Glutamatergic neuron (in vitro differentiated cells): ENCODE measurements around the gene C1R. TPM values are rescaled to one million over a fixed set of nuclear protein-coding genes. Genes with fewer than 3 reads are reported as not detected.
A peak's percentile ranks its signal among the peaks of the same experiment; 100 is the strongest.

Experiments used
- DNase-seq: peaks from one replicate; pipeline ENCODE4 v3.0.0; 2022
- H3K27ac Mint-ChIP-seq: one replicate; pipeline ENCODE4 v1.8.0; 2020; ENCODE audit warnings: mild to moderate bottlenecking, mixed read lengths, inconsistent platforms; ENCODE audit not compliant: unreplicated experiment
- H3K27me3 Mint-ChIP-seq: one replicate; pipeline ENCODE4 v1.8.0; 2020; ENCODE audit warnings: mild to moderate bottlenecking, moderate library complexity, mixed read lengths, inconsistent platforms; ENCODE audit not compliant: unreplicated experiment
- H3K36me3 Mint-ChIP-seq: one replicate; pipeline ENCODE4 v1.8.0; 2020; ENCODE audit warnings: mild to moderate bottlenecking, mixed read lengths, inconsistent platforms; ENCODE audit not compliant: unreplicated experiment
- H3K4me1 Mint-ChIP-seq: one replicate; pipeline ENCODE4 v1.8.0; 2020; ENCODE audit warnings: mild to moderate bottlenecking, low read depth, mixed read lengths, inconsistent platforms; ENCODE audit not compliant: unreplicated experiment
- H3K4me3 Mint-ChIP-seq: one replicate; pipeline ENCODE4 v1.8.0; 2020; ENCODE audit warnings: mild to moderate bottlenecking, mixed read lengths, inconsistent platforms; ENCODE audit not compliant: unreplicated experiment
- H3K9me3 Mint-ChIP-seq: one replicate; pipeline ENCODE4 v1.8.0; 2020; ENCODE audit warnings: mild to moderate bottlenecking, moderate library complexity, mixed read lengths, inconsistent platforms; ENCODE audit not compliant: unreplicated experiment
- total RNA-seq: library from RNA; stranded (reverse); fragmentation: NEBNext Ultra II Directional; extraction: Animal tissue kit (Norgen Biotek cat#: 25700); gene quantifications from one replicate; pipeline ENCODE4 v1.2.1, GENCODE V29; 2021; ENCODE audit not compliant: unreplicated experiment
- TF ChIP-seq, protein P1 (sequence below): fragments of 200-600 bp; sonication (generic); IDR thresholded peaks from one replicate; pipeline ENCODE4 v1.5.0; 2021; ENCODE audit not compliant: partially characterized antibody, unreplicated experiment

Gene C1R
- total RNA-seq, 1 donor from 2014 or later: 1.0 TPM

DNA sequence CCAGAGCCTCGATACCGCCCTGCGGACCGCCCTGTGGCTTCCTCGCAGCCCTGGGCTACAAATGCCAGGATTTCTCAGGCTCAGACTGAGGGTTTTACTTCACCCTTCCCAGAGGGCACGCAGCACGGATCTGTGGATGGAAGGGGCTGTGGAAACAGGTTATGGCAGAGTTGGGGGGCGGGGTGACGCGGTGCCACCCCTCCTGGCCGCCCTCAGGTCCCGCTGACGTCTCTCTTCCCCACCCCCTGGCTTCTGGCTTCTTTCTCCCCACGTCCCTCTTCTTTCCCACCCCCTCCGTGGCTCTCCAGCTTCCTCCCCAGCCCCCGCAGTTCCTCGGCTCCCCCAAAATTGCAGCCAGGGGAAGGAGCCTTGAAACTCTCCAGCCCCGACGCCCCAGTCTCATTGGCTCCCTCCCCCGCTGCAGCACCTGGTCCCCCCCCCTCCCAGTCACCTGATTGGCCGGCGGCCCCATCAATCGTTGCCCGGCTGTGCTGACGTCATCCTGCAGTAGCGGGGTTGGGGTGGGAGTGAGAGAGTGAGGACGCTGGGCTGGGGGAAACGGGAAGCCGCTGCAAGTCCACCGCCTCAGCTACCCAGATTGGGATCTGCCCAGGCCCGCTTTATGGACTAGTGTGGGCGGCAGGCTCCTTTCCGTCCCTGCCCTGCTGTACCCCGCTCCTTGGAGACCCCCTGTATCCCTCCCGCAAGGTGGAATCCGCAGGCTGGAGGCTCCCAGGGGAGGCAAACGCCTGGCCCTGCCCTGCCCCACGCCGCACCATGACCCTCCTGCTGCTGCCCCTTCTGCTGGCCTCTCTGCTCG is 37.8 kb upstream of the C1R start, which contains the start of gene CLSTN3:
Gene CLSTN3 (plus strand): TSS at position 500 of the 820 bp plus-strand sequence. CDS start 278 bp downstream, at position 778.
- peak within 1 kb of the TSS; percentile 95 for H3K4me3 Mint-ChIP-seq
- H3K36me3 Mint-ChIP-seq: peaks cover 13% of the 10 kb centered on the region
- peaks cover 25% of the 10 kb centered on the region for H3K27me3 Mint-ChIP-seq
- H3K4me1 Mint-ChIP-seq: peaks cover 10% of the 10 kb centered on the region
- TF ChIP-seq, protein P1, sequence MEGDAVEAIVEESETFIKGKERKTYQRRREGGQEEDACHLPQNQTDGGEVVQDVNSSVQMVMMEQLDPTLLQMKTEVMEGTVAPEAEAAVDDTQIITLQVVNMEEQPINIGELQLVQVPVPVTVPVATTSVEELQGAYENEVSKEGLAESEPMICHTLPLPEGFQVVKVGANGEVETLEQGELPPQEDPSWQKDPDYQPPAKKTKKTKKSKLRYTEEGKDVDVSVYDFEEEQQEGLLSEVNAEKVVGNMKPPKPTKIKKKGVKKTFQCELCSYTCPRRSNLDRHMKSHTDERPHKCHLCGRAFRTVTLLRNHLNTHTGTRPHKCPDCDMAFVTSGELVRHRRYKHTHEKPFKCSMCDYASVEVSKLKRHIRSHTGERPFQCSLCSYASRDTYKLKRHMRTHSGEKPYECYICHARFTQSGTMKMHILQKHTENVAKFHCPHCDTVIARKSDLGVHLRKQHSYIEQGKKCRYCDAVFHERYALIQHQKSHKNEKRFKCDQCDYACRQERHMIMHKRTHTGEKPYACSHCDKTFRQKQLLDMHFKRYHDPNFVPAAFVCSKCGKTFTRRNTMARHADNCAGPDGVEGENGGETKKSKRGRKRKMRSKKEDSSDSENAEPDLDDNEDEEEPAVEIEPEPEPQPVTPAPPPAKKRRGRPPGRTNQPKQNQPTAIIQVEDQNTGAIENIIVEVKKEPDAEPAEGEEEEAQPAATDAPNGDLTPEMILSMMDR: no peak
- H3K9me3 Mint-ChIP-seq: peaks cover 17% of the 10 kb centered on the region
- DNase-seq: peak; percentile 90
- peak within 1 kb of the TSS; percentile 93 for H3K27ac Mint-ChIP-seq

DNA sequence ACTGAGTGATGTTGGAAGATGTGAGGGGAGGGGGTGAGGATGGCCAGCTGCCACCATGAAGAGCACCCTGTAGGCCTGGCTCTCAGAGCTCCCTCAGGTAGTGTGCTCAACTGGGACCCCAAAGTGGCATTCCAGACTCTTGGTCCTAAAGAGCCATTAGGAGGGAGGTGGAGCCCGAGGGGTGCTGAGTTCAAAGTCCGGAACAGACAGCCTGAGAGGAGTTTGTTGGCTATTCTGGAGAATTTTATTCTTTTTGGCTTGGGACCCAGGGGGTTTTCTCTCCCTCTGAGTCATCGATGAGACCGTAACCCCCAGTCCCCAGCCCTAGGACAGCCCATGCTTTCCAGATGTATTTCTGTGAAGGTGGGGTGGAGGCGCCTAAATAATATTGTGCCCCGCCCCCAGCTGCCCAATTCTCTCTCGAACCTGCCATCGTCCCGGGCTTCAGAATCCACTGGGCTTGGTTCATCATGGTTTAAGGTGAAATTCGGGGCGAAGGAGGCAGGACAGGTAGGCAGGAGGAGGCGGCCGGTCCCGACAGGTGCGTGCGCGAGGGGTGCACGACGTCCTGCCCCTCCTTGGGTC is 37.1 kb upstream of the C1R start:
- Mint-ChIP-seq H3K27me3 (peaks cover 20% of the 10 kb centered on the region), H3K27ac (no peak overlapping the region), H3K36me3 (peaks cover 6% of the 10 kb centered on the region), H3K9me3 (peaks cover 13% of the 10 kb centered on the region), H3K4me1 (peaks cover 10% of the 10 kb centered on the region), H3K4me3 (peak overlapping the region; percentile 95)
- TF ChIP-seq, protein P1: no peak
- no peak for DNase-seq

DNA sequence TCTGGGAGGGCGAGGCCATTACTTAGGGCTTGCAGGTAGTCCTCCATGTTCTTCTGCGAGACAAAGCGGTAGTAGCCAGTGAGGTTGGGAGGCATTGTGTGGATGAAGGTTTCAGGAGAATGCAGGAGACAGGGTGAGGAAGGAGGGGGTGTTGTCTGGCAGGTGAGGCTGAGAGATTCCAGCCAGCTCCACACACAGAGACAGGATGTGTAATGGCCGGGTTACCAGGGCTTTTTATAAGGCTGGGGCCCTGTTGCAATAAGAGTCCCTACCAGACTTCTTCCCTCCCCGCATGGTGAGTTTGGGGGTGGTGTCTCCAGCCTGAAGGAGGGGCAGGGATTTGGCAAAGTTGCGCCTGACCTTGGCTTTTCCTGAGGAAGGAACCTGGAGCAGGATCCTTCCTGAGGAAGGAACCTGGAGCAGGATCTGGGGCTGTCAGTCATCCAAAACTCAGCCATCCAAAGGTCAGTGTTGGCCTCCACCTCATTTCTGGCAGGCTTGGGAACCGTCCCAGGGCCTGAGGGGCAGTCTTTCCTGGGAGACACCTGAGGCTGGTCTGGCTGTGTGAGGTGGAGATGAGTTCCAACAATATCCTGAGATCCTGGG is 36.5 kb upstream of the C1R start, which contains the start of gene RBP5:
Gene RBP5 (minus strand): TSS at position 209 of the 606 bp plus-strand sequence. CDS start 114 bp downstream, at position 95.
- H3K4me3 Mint-ChIP-seq: peak within 1 kb of the TSS; percentile 95
- H3K36me3 Mint-ChIP-seq: peaks cover under 1% of the 10 kb centered on the region
- peaks cover 10% of the 10 kb centered on the region for H3K4me1 Mint-ChIP-seq
- peaks cover 12% of the 10 kb centered on the region for H3K9me3 Mint-ChIP-seq
- no peak within 1 kb of the TSS for H3K27ac Mint-ChIP-seq
- TF ChIP-seq, protein P1: no peak
- H3K27me3 Mint-ChIP-seq: peaks cover 19% of the 10 kb centered on the region
- no peak for DNase-seq

DNA sequence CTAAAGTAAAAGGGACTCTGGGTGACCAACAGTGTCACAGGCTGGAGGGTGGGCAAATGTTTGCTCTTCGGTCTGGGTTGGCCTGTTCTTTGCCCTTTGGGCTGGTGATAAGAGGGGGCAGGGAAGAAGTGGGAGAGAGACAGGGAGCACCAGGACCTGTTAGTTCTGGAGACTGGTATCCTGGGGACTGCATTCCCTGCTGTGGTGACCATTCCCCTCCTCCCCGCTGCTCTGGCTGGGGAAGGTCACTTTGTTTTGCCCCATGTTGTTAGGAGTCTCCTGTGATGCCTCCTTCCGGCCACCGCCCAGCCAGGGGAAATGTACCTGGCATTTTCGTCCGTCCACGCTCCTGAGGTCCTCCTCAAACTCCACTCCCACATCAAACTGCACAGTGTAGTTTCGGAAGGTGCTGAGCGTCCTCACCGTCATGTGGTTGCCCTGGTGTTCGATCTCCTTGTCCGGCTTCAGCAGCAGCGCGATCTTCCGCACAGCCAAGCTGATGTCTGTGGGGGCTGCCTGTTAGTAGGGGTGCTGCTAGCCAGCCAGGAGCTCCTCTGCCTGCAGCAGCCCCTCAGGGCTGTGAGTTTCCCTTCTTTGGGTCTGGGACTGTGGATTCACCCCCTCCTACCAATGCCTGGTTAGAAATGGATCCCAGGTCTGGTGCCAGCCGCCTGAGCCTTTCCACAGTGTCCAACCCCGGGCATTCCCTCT is 35.8 kb upstream of the C1R start:
- Mint-ChIP-seq H3K36me3 (no peaks in the 10 kb centered on the region), H3K27me3 (peaks cover 22% of the 10 kb centered on the region), H3K27ac (no peak overlapping the region), H3K9me3 (peaks cover 11% of the 10 kb centered on the region), H3K4me3 (peak overlapping the region; percentile 75), H3K4me1 (peaks cover 10% of the 10 kb centered on the region)
- TF ChIP-seq, protein P1: no peak
- no peak for DNase-seq
